SIG-M5 treated with dmso at 0.1 percent for 504 hours (cell line): Measurements from ENCODE around the gene CFAP251.
"Not testable (repeated sequence)": the region's sequence is repeated elsewhere in the genome, so short reads cannot be mapped to it uniquely, and the experiment has no call there.

Experiments
- DNase-seq: peaks from one replicate; lab custom pipeline; 2025; ENCODE audit not compliant: unreplicated experiment; lab: John Stamatoyannopoulos, UW

Gene CFAP251, protein sequence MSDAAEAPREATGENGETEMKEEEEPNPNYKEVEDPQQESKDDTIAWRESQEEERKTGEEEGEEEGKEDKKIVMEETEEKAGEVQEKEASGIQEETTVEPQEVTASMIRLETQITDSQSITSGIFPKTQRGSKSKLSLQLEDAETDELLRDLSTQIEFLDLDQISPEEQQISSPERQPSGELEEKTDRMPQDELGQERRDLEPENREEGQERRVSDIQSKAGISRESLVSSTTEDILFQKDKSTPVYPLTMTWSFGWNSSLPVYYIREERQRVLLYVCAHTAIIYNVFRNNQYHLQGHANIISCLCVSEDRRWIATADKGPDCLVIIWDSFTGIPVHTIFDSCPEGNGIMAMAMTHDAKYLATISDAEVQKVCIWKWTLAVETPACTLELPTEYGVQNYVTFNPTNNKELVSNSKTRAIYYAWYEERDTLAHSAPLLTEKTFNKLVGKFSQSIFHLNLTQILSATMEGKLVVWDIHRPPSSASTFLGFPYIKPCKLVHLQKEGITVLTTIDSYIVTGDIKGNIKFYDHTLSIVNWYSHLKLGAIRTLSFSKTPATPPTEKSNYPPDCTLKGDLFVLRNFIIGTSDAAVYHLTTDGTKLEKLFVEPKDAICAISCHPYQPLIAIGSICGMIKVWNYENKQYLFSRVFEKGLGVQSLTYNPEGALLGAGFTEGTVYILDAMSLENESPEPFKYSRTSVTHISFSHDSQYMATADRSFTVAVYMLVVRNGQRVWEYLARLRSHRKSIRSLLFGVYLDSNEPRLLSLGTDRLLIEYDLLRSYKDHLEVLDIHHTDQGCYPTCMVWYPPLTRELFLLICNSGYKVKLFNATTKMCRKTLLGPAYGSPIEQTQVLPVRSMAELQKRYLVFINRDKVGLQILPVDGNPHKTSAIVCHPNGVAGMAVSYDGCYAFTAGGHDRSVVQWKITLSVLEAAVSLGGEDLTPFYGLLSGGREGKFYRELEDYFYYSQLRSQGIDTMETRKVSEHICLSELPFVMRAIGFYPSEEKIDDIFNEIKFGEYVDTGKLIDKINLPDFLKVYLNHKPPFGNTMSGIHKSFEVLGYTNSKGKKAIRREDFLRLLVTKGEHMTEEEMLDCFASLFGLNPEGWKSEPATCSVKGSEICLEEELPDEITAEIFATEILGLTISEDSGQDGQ

GRCh38 chr12:121917950-121918678 is at the start of gene CFAP251:
TSS of gene CFAP251 (plus strand) at chr12:121918592. CDS start at chr12:121921306, 2,714 bp downstream.
- peak; percentile 82 for DNase-seq

GRCh38 chr12:121869229-121869628 is 49.2 kb upstream of the CFAP251 start:
- not testable (repeated sequence) for DNase-seq

- DNase-seq, result no peak
Observed at GRCh38 chr12:121871467-121871866, 46.9 kb upstream of the CFAP251 start.

- no peak for DNase-seq
Observed at GRCh38 chr12:121872546-121873215, 45.7 kb upstream of the CFAP251 start.

DNA sequence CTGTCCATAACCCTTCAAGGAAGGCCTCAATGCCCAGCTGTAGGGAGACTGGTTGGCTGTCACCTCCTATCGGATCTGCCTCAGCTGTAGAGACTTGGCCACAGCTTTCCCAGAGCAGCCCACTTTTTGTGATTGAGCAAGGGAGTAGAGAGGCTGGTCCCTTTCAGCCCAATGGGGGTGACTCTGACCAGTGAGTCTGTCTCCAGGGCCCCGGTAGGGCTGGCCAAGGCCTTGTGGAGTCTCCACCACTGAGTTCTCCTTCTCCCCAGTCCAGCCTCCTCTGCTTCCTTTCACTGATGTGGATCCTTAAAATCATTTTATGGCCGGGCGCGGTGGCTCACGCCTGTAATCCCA is 45.2 kb upstream of the CFAP251 start:
- no peak for DNase-seq

- peak; percentile 61 for DNase-seq
Observed at GRCh38 chr12:121874071-121874470, 44.3 kb upstream of the CFAP251 start.

DNA sequence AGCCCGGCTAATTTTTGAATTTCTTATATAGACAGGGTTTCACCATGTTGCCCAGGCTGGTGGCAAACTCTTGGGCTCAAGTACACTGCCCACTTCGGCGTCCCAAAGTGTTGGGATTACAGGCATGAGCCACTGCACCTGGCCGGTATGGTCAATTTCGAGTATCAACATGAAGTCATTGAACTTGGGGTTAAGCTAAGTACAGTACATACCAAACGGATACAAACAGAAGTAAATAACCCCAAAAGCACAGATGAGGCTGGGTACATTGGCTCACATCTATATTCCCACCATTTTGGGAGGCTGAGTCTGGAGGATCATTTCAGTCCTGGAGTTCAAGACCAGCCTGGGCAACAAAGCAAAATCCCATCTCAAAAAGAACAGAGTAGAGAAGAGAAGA is 42.8 kb upstream of the CFAP251 start:
- no peak for DNase-seq

DNA sequence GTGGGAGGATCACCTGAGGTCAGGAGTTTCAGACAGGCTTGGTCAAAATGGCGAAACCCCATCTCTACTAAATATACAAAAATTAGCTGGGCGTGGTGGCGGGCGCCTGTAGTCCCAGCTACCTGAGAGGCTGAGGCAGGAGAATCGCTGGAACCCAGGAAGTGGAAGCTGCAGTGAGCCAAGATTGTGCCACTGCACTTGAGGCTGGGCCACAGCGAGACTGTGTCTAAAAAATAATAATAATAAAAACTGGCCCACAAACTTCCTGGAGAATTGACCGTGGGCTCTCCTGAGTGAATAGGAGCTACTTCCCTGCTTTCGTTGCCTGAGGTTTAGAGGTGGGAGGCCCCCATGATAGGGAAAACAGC is 42.3 kb upstream of the CFAP251 start:
- not testable (repeated sequence) for DNase-seq

- no peak for DNase-seq
Observed at GRCh38 chr12:121883315-121883660, 35.1 kb upstream of the CFAP251 start.

- not testable (repeated sequence) for DNase-seq
Observed at GRCh38 chr12:121885129-121885528, 33.3 kb upstream of the CFAP251 start.

- DNase-seq, result no peak
Observed at GRCh38 chr12:121888083-121888477, 30.3 kb upstream of the CFAP251 start.

GRCh38 chr12:121888478-121889273 is 29.7 kb upstream of the CFAP251 start, which contains the start of gene PSMD9:
TSS of gene PSMD9 (plus strand) at chr12:121888790. CDS start at chr12:121888857, 67 bp downstream.
- DNase-seq, result peak; percentile 99

DNA sequence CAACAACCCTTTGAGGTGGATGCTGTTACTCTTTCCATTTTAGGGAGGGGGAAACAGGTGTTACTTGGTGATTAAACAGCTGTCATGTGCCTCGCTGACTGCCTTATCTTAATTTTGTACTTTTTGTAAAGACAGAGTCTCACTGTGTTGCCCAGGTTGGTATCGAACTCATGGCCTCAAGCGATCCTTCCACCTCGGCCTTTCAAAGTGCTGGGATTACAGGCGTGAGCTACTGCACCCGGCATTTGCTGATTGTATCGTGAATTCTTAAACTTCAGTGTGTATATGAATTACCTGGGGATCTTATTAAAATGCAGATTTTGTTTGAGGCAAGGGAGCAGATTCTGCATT is 29.1 kb upstream of the CFAP251 start:
- DNase-seq, result no peak

GRCh38 chr12:121889661-121890060 is 28.7 kb upstream of the CFAP251 start:
- peak; percentile 15 for DNase-seq

GRCh38 chr12:121892673-121893561 is 25.5 kb upstream of the CFAP251 start:
- DNase-seq, result no peak

DNA sequence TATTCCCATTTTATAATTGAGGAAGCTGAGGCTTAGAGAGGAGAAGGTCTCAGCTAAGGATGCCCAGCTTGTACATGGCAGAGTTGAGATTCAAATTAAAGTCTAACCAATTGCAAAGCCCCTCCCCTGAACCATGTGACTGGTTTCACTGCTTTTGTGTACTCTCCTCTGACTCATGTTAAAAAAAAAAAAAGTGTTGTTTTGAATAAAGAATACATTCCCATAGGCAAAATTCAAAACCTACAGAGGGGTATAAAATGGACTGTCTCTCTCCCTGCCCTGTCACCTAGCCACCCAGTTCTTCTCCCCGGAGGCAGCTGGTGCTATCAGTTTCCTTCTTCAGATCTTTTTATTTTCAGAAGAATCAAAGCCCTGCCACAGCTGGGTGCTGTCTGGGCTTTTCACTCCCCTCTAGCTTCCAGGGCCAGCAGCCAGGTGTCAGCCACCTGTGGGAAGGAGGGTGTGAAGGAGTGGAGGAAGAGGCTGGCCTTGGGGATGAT is 24.4 kb upstream of the CFAP251 start:
- DNase-seq, result peak; percentile 37

DNA sequence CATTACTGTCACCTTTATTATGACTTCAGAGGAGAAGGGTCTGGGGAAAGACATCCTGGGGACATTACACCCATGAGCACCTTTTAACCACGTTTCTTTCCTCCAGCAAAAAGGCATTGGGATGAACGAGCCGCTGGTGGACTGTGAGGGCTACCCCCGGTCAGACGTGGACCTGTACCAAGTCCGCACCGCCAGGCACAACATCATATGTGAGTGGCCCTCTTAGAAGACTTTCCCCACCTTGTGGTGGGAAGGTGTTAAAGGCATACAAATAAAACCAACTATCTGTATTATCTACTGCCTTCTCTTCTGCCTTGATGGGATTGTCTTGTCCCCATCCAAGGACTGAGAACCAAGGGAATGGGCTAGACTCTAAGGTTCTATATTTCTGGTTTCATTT is 23.8 kb upstream of the CFAP251 start:
- DNase-seq, result no peak

GRCh38 chr12:121898287-121898686 is 20.1 kb upstream of the CFAP251 start:
- DNase-seq, result no peak
